GM23248 (cell line): Measurements from ENCODE around the gene XPO6. TPM values are rescaled to one million over a fixed set of nuclear protein-coding genes. Genes with fewer than 3 reads are reported as not detected.

Experiments used
- DNase-seq: peaks from one replicate; pipeline ENCODE4 v3.0.0-alpha.2; 2015
- H2AFZ ChIP-seq: fragments of 200-600 bp; sonication (generic); 2 replicates; pipeline ENCODE4 v1.6.1; 2016; ENCODE audit warnings: antibody characterized with exemption
- H3F3A ChIP-seq: fragments of 200-600 bp; sonication (generic); 2 replicates; pipeline ENCODE4 v1.6.1; 2016; ENCODE audit warnings: mild to moderate bottlenecking, antibody characterized with exemption, mixed run types; ENCODE audit not compliant: insufficient read depth
- H3K27ac ChIP-seq: fragments of 200-600 bp; sonication (generic); 2 replicates; pipeline ENCODE4 v1.5.1; 2016; ENCODE audit warnings: mild to moderate bottlenecking
- H3K27me3 ChIP-seq: fragments of 200-600 bp; sonication (generic); replicated peaks from 2 replicates; pipeline ENCODE4 v1.6.1; 2016; ENCODE audit warnings: mild to moderate bottlenecking; ENCODE audit not compliant: insufficient read depth
- H3K36me3 ChIP-seq: fragments of 200-600 bp; sonication (generic); 2 replicates; pipeline ENCODE4 v1.6.1; 2016; ENCODE audit warnings: low read depth, mild to moderate bottlenecking
- H3K4me1 ChIP-seq: fragments of 200-600 bp; sonication (generic); 2 replicates; pipeline ENCODE4 v1.6.1; 2016; ENCODE audit warnings: mild to moderate bottlenecking; ENCODE audit not compliant: insufficient read depth
- H3K4me2 ChIP-seq: fragments of 200-600 bp; sonication (generic); one replicate; pipeline ENCODE4 v1.6.1; 2016; ENCODE audit warnings: mild to moderate bottlenecking; ENCODE audit not compliant: unreplicated experiment
- H3K4me3 ChIP-seq: fragments of 200-600 bp; sonication (generic); 2 replicates; pipeline ENCODE4 v1.5.1; 2016; ENCODE audit warnings: mild to moderate bottlenecking
- H3K79me2 ChIP-seq: fragments of 200-600 bp; sonication (generic); 2 replicates; pipeline ENCODE4 v1.6.1; 2016; ENCODE audit warnings: mild to moderate bottlenecking; ENCODE audit not compliant: insufficient read depth
- H3K9ac ChIP-seq: fragments of 200-600 bp; sonication (generic); 2 replicates; pipeline ENCODE4 v1.6.1; 2016; ENCODE audit warnings: mild to moderate bottlenecking
- H3K9me2 ChIP-seq: fragments of 200-600 bp; sonication (generic); 2 replicates; pipeline ENCODE4 v1.6.1; 2016; ENCODE audit warnings: mixed run types, mild to moderate bottlenecking, moderate library complexity; ENCODE audit not compliant: insufficient read depth
- H3K9me3 ChIP-seq: fragments of 200-600 bp; sonication (generic); one replicate; pipeline ENCODE4 v1.6.1; 2017; ENCODE audit warnings: low read depth
- H4K20me1 ChIP-seq: fragments of 200-600 bp; sonication (generic); 2 replicates; pipeline ENCODE4 v1.6.0; 2016; ENCODE audit not compliant: insufficient read depth
- EZH2 ChIP-seq: fragments of 200-600 bp; sonication (generic); IDR thresholded peaks from 2 replicates; pipeline ENCODE4 v1.6.1; 2018; ENCODE audit warnings: antibody characterized with exemption, mild to moderate bottlenecking; ENCODE audit not compliant: insufficient read depth, poor library complexity, severe bottlenecking
- EZH2phosphoT487 ChIP-seq: fragments of 200-600 bp; sonication (generic); IDR thresholded peaks from 2 replicates; pipeline ENCODE4 v1.6.1; 2018; ENCODE audit warnings: antibody characterized with exemption, moderate library complexity, mild to moderate bottlenecking, low read depth; ENCODE audit not compliant: insufficient read depth
- WGBS, 2 experiments: methylation state at CpG; one replicate each; pipeline ENCODE4 v1.1.6; 2015 to 2017; ENCODE audit warnings: low lambda C conversion rate in 2 of 2, low coverage in 1 of 2; ENCODE audit errors: missing lambda C conversion rate in 2 of 2; 5-methylcytosine and 5-hydroxymethylcytosine counted together
- in situ Hi-C: fragments of 300-500 bp; cut with MboI; formaldehyde crosslinking; loops from 2 replicates; pipeline ENCODE4 v1.15.0; 2020
- polyA plus RNA-seq: library from polyadenylated mRNA; unstranded; fragments of >200 nt; fragmentation: Nextera tagmentation; extraction: Ambion mirVana; gene quantifications from 2 replicates; pipeline ENCODE4 v1.2.1, GENCODE V29; 2016
- total RNA-seq: library from RNA; depleted of rRNA; stranded (reverse); fragments of >200 nt; shearing (Covaris generic); gene quantifications from 2 replicates; pipeline ENCODE4 v1.2.3, GENCODE V29; 2014

Gene XPO6
- total and polyA plus RNA-seq, 2 experiments from 2014 or later: 50.7 to 118 TPM

DNA sequence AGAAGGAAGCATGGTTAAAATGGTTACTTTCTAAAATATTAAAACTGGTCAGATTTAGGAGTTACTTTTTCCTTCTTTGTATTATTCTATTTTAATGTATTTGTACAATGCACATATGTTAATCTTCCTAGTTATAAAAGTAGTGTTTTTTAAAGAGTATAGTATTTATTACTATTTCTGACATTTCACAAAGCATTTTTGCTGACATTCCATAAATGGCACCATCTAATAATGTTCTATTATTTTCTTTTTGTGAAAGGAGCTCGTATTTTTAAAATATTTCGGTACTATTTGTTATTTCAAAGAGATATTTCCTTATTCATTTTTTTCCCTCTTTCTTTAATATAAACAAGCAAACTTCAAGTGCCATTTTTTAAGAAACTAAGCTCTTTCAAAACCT lies 100.8 kb downstream of the XPO6 start:
- Histone ChIP-seq H4K20me1 (no peaks in the 10 kb centered on the region), H3K4me1 (no peaks in the 10 kb centered on the region), H3K36me3 (peaks cover 76% of the 10 kb centered on the region), H3F3A (no peaks in the 10 kb centered on the region), H3K4me3 (no peak overlapping the region), H3K9me3 (no peaks in the 10 kb centered on the region), H3K9ac (no peak overlapping the region), H3K27me3 (no peaks in the 10 kb centered on the region), H3K27ac (no peak overlapping the region), H3K9me2 (no peaks in the 10 kb centered on the region), H2AFZ (no peak overlapping the region), H3K4me2 (no peak overlapping the region), H3K79me2 (peaks cover 45% of the 10 kb centered on the region)
- WGBS, 2 experiments: 98% methylated on average over 2 of the region's 2 CpGs
- TF ChIP-seq EZH2phosphoT487 (no peak), EZH2 (no peak)
- DNase-seq: no peak
- in situ Hi-C loops: no loop called here

- Histone ChIP-seq H3K79me2 (peaks cover 45% of the 10 kb centered on the region), H2AFZ (no peak overlapping the region), H3K4me2 (no peak overlapping the region), H3F3A (no peaks in the 10 kb centered on the region), H3K9me2 (no peaks in the 10 kb centered on the region), H3K9me3 (no peaks in the 10 kb centered on the region), H3K36me3 (peaks cover 76% of the 10 kb centered on the region), H3K4me1 (no peaks in the 10 kb centered on the region), H3K9ac (no peak overlapping the region), H3K27me3 (no peaks in the 10 kb centered on the region), H4K20me1 (no peaks in the 10 kb centered on the region), H3K4me3 (no peak overlapping the region), H3K27ac (no peak overlapping the region)
- no peak for DNase-seq
- in situ Hi-C loops: no loop called here
- WGBS, 2 experiments: 97 to 100% methylated on average over 5 of the region's 5 CpGs
- TF ChIP-seq EZH2phosphoT487 (no peak), EZH2 (no peak)
Observed at GRCh38 chr16:28110479-28110878, 101.3 kb downstream of the XPO6 start.

DNA sequence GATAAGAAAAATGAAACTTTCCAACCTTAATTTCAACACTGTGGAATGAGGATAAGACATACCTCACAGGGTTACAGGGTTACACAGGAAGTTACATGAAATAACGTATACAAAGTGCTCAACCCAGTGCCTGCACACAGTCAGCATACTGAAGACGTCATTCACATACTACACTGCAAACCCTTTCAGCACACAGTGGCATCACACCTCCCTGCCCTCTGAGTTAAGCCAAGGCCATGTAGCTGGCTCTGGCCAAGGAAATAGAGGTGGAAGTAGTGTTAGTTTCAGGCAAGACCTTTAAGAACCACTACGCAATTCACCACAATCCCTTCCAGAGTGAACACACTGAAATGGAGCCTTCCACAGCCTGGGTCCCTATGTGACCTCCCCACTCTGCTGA lies 101.7 kb downstream of the XPO6 start:
- no peaks in the 10 kb centered on the region for H3K27me3 ChIP-seq
- no peak overlapping the region for H2AFZ ChIP-seq
- no peaks in the 10 kb centered on the region for H4K20me1 ChIP-seq
- no peak overlapping the region for H3K27ac ChIP-seq
- no peaks in the 10 kb centered on the region for H3K9me2 ChIP-seq
- peaks cover 75% of the 10 kb centered on the region for H3K36me3 ChIP-seq
- in situ Hi-C loops: no loop called here
- WGBS, 2 experiments: 68% methylated on average over 3 of the region's 3 CpGs
- no peak for TF ChIP-seq EZH2
- no peak for TF ChIP-seq EZH2phosphoT487
- no peaks in the 10 kb centered on the region for H3F3A ChIP-seq
- DNase-seq: no peak
- H3K4me1 ChIP-seq: no peaks in the 10 kb centered on the region
- peaks cover 45% of the 10 kb centered on the region for H3K79me2 ChIP-seq
- no peak overlapping the region for H3K4me3 ChIP-seq
- no peak overlapping the region for H3K9ac ChIP-seq
- no peaks in the 10 kb centered on the region for H3K9me3 ChIP-seq
- no peak overlapping the region for H3K4me2 ChIP-seq

DNA sequence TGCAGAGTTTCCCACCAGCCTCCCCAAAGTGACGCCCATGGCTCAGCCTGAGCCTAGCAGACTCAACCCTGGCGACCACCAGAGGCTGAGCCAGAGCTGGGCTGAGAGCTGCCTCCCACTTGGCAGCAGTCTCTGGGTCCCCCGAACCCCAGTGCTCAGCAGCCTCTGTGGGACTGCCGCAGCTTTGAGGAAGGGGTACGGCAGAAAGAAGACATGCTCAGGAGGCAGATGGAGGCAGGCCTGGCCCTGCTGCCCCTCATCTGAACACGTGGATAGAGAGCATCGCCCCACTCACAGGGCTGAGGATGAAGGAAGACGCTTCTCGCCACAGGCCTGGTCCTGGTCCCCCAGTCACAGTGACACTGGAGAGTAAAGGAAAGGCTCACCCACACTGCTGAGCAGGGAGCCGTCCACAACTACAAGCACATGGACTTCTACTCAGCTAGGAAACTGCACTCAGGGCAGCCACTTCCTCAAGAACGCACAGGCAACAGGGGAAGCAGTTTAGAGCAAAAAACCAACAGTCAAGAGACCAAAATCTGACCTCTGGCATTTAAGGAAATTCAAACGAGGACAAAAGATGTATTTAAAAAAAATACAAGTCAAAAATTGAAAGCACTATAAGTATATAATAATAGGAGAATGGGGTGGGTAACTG lies 103.0 kb downstream of the XPO6 start:
- Histone ChIP-seq H3K4me3 (no peak overlapping the region), H3K9me3 (no peaks in the 10 kb centered on the region), H2AFZ (no peak overlapping the region), H3K79me2 (peaks cover 45% of the 10 kb centered on the region), H3K9me2 (no peaks in the 10 kb centered on the region), H3K36me3 (peaks cover 68% of the 10 kb centered on the region), H3F3A (no peaks in the 10 kb centered on the region), H3K9ac (no peak overlapping the region), H3K4me1 (no peaks in the 10 kb centered on the region), H3K4me2 (no peak overlapping the region), H4K20me1 (no peaks in the 10 kb centered on the region), H3K27ac (no peak overlapping the region), H3K27me3 (no peaks in the 10 kb centered on the region)
- 85 to 87% methylated on average over 12 of the region's 12 CpGs for whole genome bisulfite sequencing, 2 experiments
- TF ChIP-seq EZH2 (no peak), EZH2phosphoT487 (no peak)
- no peak for DNase-seq
- in situ Hi-C loops: no loop called here

GRCh38 chr16:28107232-28107631 lies 104.5 kb downstream of the XPO6 start:
- Histone ChIP-seq H3F3A (no peaks in the 10 kb centered on the region), H3K27ac (no peak overlapping the region), H3K9me3 (no peaks in the 10 kb centered on the region), H4K20me1 (no peaks in the 10 kb centered on the region), H3K27me3 (no peaks in the 10 kb centered on the region), H3K36me3 (peaks cover 58% of the 10 kb centered on the region), H3K9me2 (no peaks in the 10 kb centered on the region), H3K9ac (no peak overlapping the region), H3K4me1 (no peaks in the 10 kb centered on the region), H3K4me3 (no peak overlapping the region), H3K4me2 (no peak overlapping the region), H3K79me2 (peaks cover 36% of the 10 kb centered on the region), H2AFZ (no peak overlapping the region)
- no peak for DNase-seq
- 91 to 95% methylated on average over 8 of the region's 8 CpGs for WGBS, 2 experiments
- in situ Hi-C loops: no loop called here
- no peak for TF ChIP-seq EZH2
- TF ChIP-seq EZH2phosphoT487: no peak
